Activated naive CD8-positive, alpha-beta T cell treated with anti-CD3 and anti-CD28 coated beads, Interleukin-2, amount 10 ng/mL, durations not matched to agents 7 days and 5 days (primary cell): ENCODE measurements around the gene PPP1R3C. TPM values are rescaled to one million over a fixed set of nuclear protein-coding genes. Genes with fewer than 3 reads are reported as not detected.

ENCODE experiments used
- ATAC-seq: fragments of 150-1000 bp; cut with Tn5 transposase; one replicate; pipeline ENCODE4 v1.10.0; 2021; ENCODE audit warnings: low read depth, moderate library complexity
- POLR2A ChIA-PET: fragments of 350-600 bp; sonication (Branson Sonifier 250); formaldehyde crosslinking; loops from one replicate; lab custom pipeline; 2021; ENCODE audit warnings: antibody characterized with exemption; lab: Charles Lee
- DNase-seq: peaks from one replicate; pipeline ENCODE4 v3.0.0; 2021
- H3K27ac Mint-ChIP-seq: one replicate; pipeline ENCODE4 v1.8.0; 2022; ENCODE audit warnings: mild to moderate bottlenecking, mixed read lengths
- H3K27me3 Mint-ChIP-seq: one replicate; pipeline ENCODE4 v1.8.0; 2022; ENCODE audit warnings: mild to moderate bottlenecking, moderate library complexity, mixed read lengths
- H3K36me3 Mint-ChIP-seq: one replicate; pipeline ENCODE4 v1.8.0; 2021; ENCODE audit warnings: mild to moderate bottlenecking, mixed read lengths
- H3K4me1 Mint-ChIP-seq: one replicate; pipeline ENCODE4 v1.8.0; 2021; ENCODE audit warnings: mixed read lengths
- H3K4me3 Mint-ChIP-seq: one replicate; pipeline ENCODE4 v1.8.0; 2022; ENCODE audit warnings: mild to moderate bottlenecking, moderate library complexity, mixed read lengths
- H3K9me3 Mint-ChIP-seq: one replicate; pipeline ENCODE4 v1.8.0; 2021; ENCODE audit warnings: mixed read lengths
- total RNA-seq, 2 experiments: library from RNA; stranded (reverse); gene quantifications; one replicate each; pipeline ENCODE4 v1.2.3, GENCODE V29; 2021

The PPP1R3C gene
- total RNA-seq, 2 experiments from 2014 or later: 0.11 TPM; not detected in 1

DNA sequence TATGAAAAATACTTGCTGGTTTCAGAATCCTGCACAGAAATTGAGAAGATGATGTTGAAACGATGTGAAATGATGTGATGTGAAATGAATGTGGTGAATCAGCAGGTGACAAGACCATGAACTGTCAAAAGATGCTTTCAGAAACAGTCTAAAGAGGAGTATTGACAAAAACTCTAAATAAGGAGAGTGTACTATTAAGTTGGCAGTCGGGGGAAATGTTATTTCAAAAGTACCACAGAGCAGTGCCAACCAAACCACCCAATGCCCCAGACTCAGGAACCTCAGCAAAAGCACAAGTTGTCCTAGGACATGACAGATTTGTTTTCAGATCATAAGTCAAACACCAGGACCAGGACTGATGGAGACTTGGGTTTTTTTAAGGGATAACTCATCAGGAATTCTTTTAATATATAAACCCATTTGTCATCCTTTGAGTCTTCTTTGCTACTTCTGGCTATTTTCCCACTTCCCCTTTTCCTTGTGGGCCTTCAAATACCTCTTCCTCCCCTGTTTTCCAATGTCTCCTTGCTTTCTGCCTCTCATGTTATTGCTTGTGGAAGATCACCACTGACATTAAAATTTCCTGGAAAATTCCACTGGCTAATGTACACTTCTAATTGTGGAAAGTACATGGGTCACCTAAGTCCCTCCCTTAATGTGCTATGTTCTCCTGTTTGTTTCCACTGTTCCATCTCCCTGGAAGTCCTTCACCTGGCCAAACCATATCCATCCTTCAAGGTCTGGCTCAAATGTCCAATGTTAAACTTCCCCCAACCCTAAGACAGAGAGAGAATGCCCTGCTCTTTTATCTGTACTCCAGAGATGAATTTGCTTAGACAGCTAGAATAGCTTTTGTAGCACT lies 10.2 kb upstream of the PPP1R3C start:
- POLR2A ChIA-PET: no interaction called here
- no peak for ATAC-seq
- H3K4me1 Mint-ChIP-seq: no peaks in the 10 kb centered on the region

GRCh38 chr10:91636892-91637291 lies 4.0 kb upstream of the PPP1R3C start:
- ATAC-seq: no peak
- POLR2A ChIA-PET: no interaction called here
- Mint-ChIP-seq H3K4me3 (no peak overlapping the region), H3K27me3 (peaks cover 43% of the 10 kb centered on the region), H3K27ac (no peak overlapping the region), H3K9me3 (no peaks in the 10 kb centered on the region), H3K4me1 (peaks cover 2% of the 10 kb centered on the region), H3K36me3 (no peaks in the 10 kb centered on the region)
- no peak for DNase-seq

More for the DNA sequence above, 10.2 kb upstream of the PPP1R3C start:
- H3K27me3 Mint-ChIP-seq: peaks cover 33% of the 10 kb centered on the region
- H3K36me3 Mint-ChIP-seq: no peaks in the 10 kb centered on the region
- no peak overlapping the region for H3K4me3 Mint-ChIP-seq
- DNase-seq: no peak
- H3K9me3 Mint-ChIP-seq: peaks cover 1% of the 10 kb centered on the region
- H3K27ac Mint-ChIP-seq: no peak overlapping the region

GRCh38 chr10:91635401-91636400 lies 2.8 kb upstream of the PPP1R3C start:
- Mint-ChIP-seq H3K36me3 (no peaks in the 10 kb centered on the region), H3K9me3 (no peaks in the 10 kb centered on the region), H3K27ac (no peak overlapping the region), H3K4me1 (peaks cover 2% of the 10 kb centered on the region), H3K27me3 (peaks cover 43% of the 10 kb centered on the region), H3K4me3 (no peak overlapping the region)
- ATAC-seq (no peak), DNase-seq (no peak)
- POLR2A ChIA-PET: no interaction called here

DNA sequence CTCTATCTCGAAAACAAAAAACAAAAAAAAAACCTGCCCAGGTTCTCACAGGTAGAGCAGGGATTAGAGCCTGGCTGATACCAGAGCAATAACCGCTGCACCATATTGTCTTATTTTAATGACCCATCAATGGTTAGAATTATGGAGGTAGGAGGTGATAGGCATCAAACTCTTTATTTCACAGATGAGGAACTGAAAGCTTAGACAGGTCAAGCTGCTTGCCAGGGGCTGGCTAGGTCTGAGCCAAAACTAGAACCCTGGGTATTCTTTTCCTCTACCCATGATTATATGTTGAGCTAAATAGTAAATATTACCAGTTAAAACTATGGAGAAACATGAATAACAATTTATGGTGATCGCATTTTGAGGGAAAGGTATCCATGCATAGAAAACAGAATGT lies 2.0 kb upstream of the PPP1R3C start:
- peaks cover 48% of the 10 kb centered on the region for H3K27me3 Mint-ChIP-seq
- DNase-seq (no peak), ATAC-seq (no peak)
- no peaks in the 10 kb centered on the region for H3K36me3 Mint-ChIP-seq
- H3K27ac Mint-ChIP-seq: no peak overlapping the region
- POLR2A ChIA-PET: no interaction called here
- peaks cover 2% of the 10 kb centered on the region for H3K4me1 Mint-ChIP-seq
- no peaks in the 10 kb centered on the region for H3K9me3 Mint-ChIP-seq
- no peak overlapping the region for H3K4me3 Mint-ChIP-seq

GRCh38 chr10:91634246-91634645 lies 1.4 kb upstream of the PPP1R3C start:
- H3K4me3 Mint-ChIP-seq: no peak overlapping the region
- no peaks in the 10 kb centered on the region for H3K36me3 Mint-ChIP-seq
- peaks cover 49% of the 10 kb centered on the region for H3K27me3 Mint-ChIP-seq
- no peak overlapping the region for H3K27ac Mint-ChIP-seq
- POLR2A ChIA-PET: no interaction called here
- peaks cover 2% of the 10 kb centered on the region for H3K4me1 Mint-ChIP-seq
- DNase-seq (no peak), ATAC-seq (no peak)
- no peaks in the 10 kb centered on the region for H3K9me3 Mint-ChIP-seq

GRCh38 chr10:91630625-91631024 lies 2.2 kb downstream of the PPP1R3C start:
- Mint-ChIP-seq H3K9me3 (no peaks in the 10 kb centered on the region), H3K36me3 (no peaks in the 10 kb centered on the region), H3K27ac (no peak overlapping the region), H3K4me3 (no peak overlapping the region), H3K27me3 (peaks cover 44% of the 10 kb centered on the region), H3K4me1 (peaks cover 2% of the 10 kb centered on the region)
- ATAC-seq (no peak), DNase-seq (no peak)
- POLR2A ChIA-PET: no interaction called here

- Mint-ChIP-seq H3K4me3 (no peak overlapping the region), H3K9me3 (peaks cover 2% of the 10 kb centered on the region), H3K27me3 (peaks cover 38% of the 10 kb centered on the region), H3K27ac (no peak overlapping the region), H3K4me1 (peaks cover 2% of the 10 kb centered on the region), H3K36me3 (no peaks in the 10 kb centered on the region)
- POLR2A ChIA-PET: no interaction called here
- DNase-seq (no peak), ATAC-seq (no peak)
Measured at GRCh38 chr10:91629715-91630549, 2.9 kb downstream of the PPP1R3C start.

DNA sequence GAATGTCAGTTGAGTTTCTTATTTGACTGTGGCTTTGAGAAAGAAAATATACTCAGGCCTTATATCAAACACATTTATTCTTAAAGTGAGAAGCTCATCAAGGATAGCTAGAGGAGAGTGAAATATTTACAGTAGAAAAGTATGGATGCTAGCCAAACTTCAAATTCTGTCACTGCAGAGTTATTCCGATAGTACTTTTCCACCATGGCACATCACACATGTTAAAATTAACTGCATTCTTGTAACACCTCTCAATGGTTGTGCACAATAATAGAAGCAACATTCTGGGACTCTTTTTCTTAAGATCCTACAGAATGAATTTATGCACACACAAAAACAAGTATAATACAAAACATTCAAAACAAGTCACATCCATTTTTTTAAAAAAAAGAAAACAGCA lies 4.5 kb downstream of the PPP1R3C start:
- DNase-seq (no peak), ATAC-seq (no peak)
- Mint-ChIP-seq H3K4me3 (no peak overlapping the region), H3K27ac (no peak overlapping the region), H3K27me3 (peaks cover 23% of the 10 kb centered on the region), H3K36me3 (no peaks in the 10 kb centered on the region), H3K9me3 (peaks cover 4% of the 10 kb centered on the region), H3K4me1 (peaks cover 2% of the 10 kb centered on the region)
- POLR2A ChIA-PET: no interaction called here

DNA sequence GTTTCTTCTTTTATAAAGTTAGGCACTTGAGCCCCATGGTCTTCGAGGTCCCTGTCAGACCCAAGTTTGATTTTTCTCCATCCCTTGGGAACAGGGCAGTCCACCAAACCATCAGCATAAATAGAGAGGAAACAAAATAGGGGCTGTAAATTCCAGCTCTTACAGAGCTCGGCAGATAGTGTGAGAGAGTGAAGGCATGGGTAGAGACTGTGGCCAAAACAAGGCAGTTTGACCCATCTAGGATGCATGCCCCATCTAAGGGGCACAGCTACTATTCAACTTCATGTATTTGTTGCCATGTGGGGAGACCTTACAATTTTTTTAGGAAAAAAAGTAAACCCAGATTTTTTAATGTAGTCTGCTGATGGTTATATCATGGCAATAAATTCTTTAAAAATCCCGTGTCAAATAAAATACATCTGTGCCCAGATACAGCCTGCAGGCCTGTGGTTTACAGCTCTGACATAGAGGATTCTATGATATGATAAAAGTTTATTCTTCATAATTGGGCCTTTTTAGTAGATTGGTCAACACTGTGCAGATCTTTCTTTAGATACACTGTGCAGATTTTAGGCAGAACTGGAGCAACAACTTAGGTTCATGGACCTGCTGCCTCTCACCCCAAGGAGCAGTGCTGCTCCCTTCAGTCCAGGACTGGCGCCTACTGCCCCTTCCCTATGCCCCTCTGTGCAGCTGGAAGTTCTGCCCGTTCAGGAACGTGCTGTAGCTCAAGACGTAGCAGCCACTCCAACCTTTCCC lies 5.3 kb downstream of the PPP1R3C start:
- ATAC-seq (no peak), DNase-seq (no peak)
- no peak overlapping the region for H3K4me3 Mint-ChIP-seq
- POLR2A ChIA-PET: no interaction called here
- H3K4me1 Mint-ChIP-seq: no peaks in the 10 kb centered on the region
- H3K9me3 Mint-ChIP-seq: peaks cover 4% of the 10 kb centered on the region
- H3K36me3 Mint-ChIP-seq: no peaks in the 10 kb centered on the region
- no peak overlapping the region for H3K27ac Mint-ChIP-seq
- peaks cover 20% of the 10 kb centered on the region for H3K27me3 Mint-ChIP-seq

GRCh38 chr10:91626936-91627335 lies 5.9 kb downstream of the PPP1R3C start:
- Mint-ChIP-seq H3K9me3 (peaks cover 4% of the 10 kb centered on the region), H3K4me3 (no peak overlapping the region), H3K27ac (no peak overlapping the region), H3K36me3 (no peaks in the 10 kb centered on the region), H3K27me3 (peaks cover 14% of the 10 kb centered on the region), H3K4me1 (no peaks in the 10 kb centered on the region)
- POLR2A ChIA-PET: no interaction called here
- DNase-seq (no peak), ATAC-seq (no peak)

GRCh38 chr10:91624633-91625032 lies 8.2 kb downstream of the PPP1R3C start:
- POLR2A ChIA-PET: no interaction called here
- no peak for ATAC-seq
- no peak overlapping the region for H3K4me3 Mint-ChIP-seq
- H3K36me3 Mint-ChIP-seq: no peaks in the 10 kb centered on the region
- no peaks in the 10 kb centered on the region for H3K4me1 Mint-ChIP-seq
- DNase-seq: no peak
- H3K27me3 Mint-ChIP-seq: peaks cover 7% of the 10 kb centered on the region
- H3K9me3 Mint-ChIP-seq: peaks cover 4% of the 10 kb centered on the region
- H3K27ac Mint-ChIP-seq: no peak overlapping the region

DNA sequence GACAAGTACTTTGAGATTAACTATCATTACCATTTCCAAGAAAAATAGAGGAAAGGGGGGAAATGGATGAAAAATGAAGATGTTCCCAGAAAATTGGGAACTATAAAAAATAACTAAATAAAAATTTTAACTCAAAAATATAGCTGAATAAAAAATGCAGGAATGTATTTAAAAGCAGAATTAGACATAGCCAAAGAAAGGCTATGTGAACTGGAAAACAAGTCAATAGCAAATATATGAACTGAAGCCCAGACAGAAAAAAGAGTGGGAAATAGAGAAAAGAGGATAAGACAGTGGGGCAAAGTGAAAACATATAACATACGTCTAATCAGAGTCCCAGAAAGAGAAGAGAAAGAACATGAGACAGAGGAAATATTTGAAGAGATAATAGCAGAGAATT lies 10.3 kb downstream of the PPP1R3C start:
- Mint-ChIP-seq H3K36me3 (no peaks in the 10 kb centered on the region), H3K4me3 (no peak overlapping the region), H3K27ac (no peak overlapping the region), H3K27me3 (peaks cover 9% of the 10 kb centered on the region), H3K9me3 (peaks cover 4% of the 10 kb centered on the region), H3K4me1 (no peaks in the 10 kb centered on the region)
- no peak for ATAC-seq
- POLR2A ChIA-PET: no interaction called here
- no peak for DNase-seq
